Measurements from ENCODE around the gene CDK1. TPM values are rescaled to one million over a fixed set of nuclear protein-coding genes. Genes with fewer than 3 reads are reported as not detected.

The CDK1 gene
- total RNA-seq, 1 donor = 5.8 TPM

GRCh38 chr10:60794953-60795352 is 16.7 kb downstream of the CDK1 start:
- TF ChIP-seq CTCF (IDR thresholded peaks at IDR 0.05; ENCODE audit: extremely low read depth, low read depth, low read length) = no peak
- Histone ChIP-seq H3K4me2 (ENCODE audit: insufficient read depth, low read length) (no peak overlapping the region), H2AFZ (ENCODE audit: low read length) (peak overlapping the region; percentile 8), H4K20me1 (ENCODE audit: insufficient read depth, low read length) (no peaks in the 10 kb centered on the region), H3K27ac (ENCODE audit: low read depth, low read length) (no peak overlapping the region), H3K27me3 (ENCODE audit: insufficient read depth, low read length) (no peaks in the 10 kb centered on the region), H3K4me3 (ENCODE audit: insufficient read depth, low read length) (no peak overlapping the region), H3K79me2 (ENCODE audit: insufficient read depth, low read length) (peaks cover 24% of the 10 kb centered on the region), H3K36me3 (ENCODE audit: insufficient read depth, low read length) (no peaks in the 10 kb centered on the region), H3K9me3 (ENCODE audit: low read depth, low read length) (no peaks in the 10 kb centered on the region), H3K4me1 (ENCODE audit: insufficient read depth, low read length) (no peaks in the 10 kb centered on the region)
- no peak for DNase-seq (ENCODE audit: insufficient read length, low spot score, missing footprints)

- no peak overlapping the region for H3K4me2 ChIP-seq (ENCODE audit: insufficient read depth, low read length)
- H4K20me1 ChIP-seq (ENCODE audit: insufficient read depth, low read length) = no peaks in the 10 kb centered on the region
- peak overlapping the region; percentile 7 for H2AFZ ChIP-seq (ENCODE audit: low read length)
- no peak for DNase-seq (ENCODE audit: insufficient read length, low spot score, missing footprints)
- H3K27ac ChIP-seq (ENCODE audit: low read depth, low read length) = no peak overlapping the region
- no peaks in the 10 kb centered on the region for H3K4me1 ChIP-seq (ENCODE audit: insufficient read depth, low read length)
- no peaks in the 10 kb centered on the region for H3K9me3 ChIP-seq (ENCODE audit: low read depth, low read length)
- no peaks in the 10 kb centered on the region for H3K27me3 ChIP-seq (ENCODE audit: insufficient read depth, low read length)
- no peak overlapping the region for H3K4me3 ChIP-seq (ENCODE audit: insufficient read depth, low read length)
- H3K79me2 ChIP-seq (ENCODE audit: insufficient read depth, low read length) = peaks cover 17% of the 10 kb centered on the region
- TF ChIP-seq CTCF (IDR thresholded peaks at IDR 0.05; ENCODE audit: extremely low read depth, low read depth, low read length) = no peak
- no peaks in the 10 kb centered on the region for H3K36me3 ChIP-seq (ENCODE audit: insufficient read depth, low read length)
Observed at GRCh38 chr10:60795465-60796202, 17.4 kb downstream of the CDK1 start.

- Histone ChIP-seq H3K4me3 (ENCODE audit: insufficient read depth, low read length) (no peak overlapping the region), H2AFZ (ENCODE audit: low read length) (no peak overlapping the region), H3K4me1 (ENCODE audit: insufficient read depth, low read length) (no peaks in the 10 kb centered on the region), H3K4me2 (ENCODE audit: insufficient read depth, low read length) (no peak overlapping the region), H3K27me3 (ENCODE audit: insufficient read depth, low read length) (no peaks in the 10 kb centered on the region), H4K20me1 (ENCODE audit: insufficient read depth, low read length) (no peaks in the 10 kb centered on the region), H3K36me3 (ENCODE audit: insufficient read depth, low read length) (no peaks in the 10 kb centered on the region), H3K9me3 (ENCODE audit: low read depth, low read length) (no peaks in the 10 kb centered on the region), H3K27ac (ENCODE audit: low read depth, low read length) (no peak overlapping the region), H3K79me2 (ENCODE audit: insufficient read depth, low read length) (peaks cover 10% of the 10 kb centered on the region)
- no peak for DNase-seq (ENCODE audit: insufficient read length, low spot score, missing footprints)
- no peak for TF ChIP-seq CTCF (IDR thresholded peaks at IDR 0.05; ENCODE audit: extremely low read depth, low read depth, low read length)
Observed at GRCh38 chr10:60796481-60796880, 18.2 kb downstream of the CDK1 start.

- DNase-seq (ENCODE audit: insufficient read length, low spot score, missing footprints) = no peak
- no peak overlapping the region for H2AFZ ChIP-seq (ENCODE audit: low read length)
- no peak overlapping the region for H3K27ac ChIP-seq (ENCODE audit: low read depth, low read length)
- TF ChIP-seq CTCF (IDR thresholded peaks at IDR 0.05; ENCODE audit: extremely low read depth, low read depth, low read length) = no peak
- H3K4me1 ChIP-seq (ENCODE audit: insufficient read depth, low read length) = no peaks in the 10 kb centered on the region
- no peak overlapping the region for H3K4me3 ChIP-seq (ENCODE audit: insufficient read depth, low read length)
- no peak overlapping the region for H3K4me2 ChIP-seq (ENCODE audit: insufficient read depth, low read length)
- no peaks in the 10 kb centered on the region for H3K9me3 ChIP-seq (ENCODE audit: low read depth, low read length)
- H3K79me2 ChIP-seq (ENCODE audit: insufficient read depth, low read length) = peaks cover 8% of the 10 kb centered on the region
- H4K20me1 ChIP-seq (ENCODE audit: insufficient read depth, low read length) = no peaks in the 10 kb centered on the region
- no peaks in the 10 kb centered on the region for H3K36me3 ChIP-seq (ENCODE audit: insufficient read depth, low read length)
- H3K27me3 ChIP-seq (ENCODE audit: insufficient read depth, low read length) = no peaks in the 10 kb centered on the region
Observed at GRCh38 chr10:60797200-60797599, 18.9 kb downstream of the CDK1 start.

Data from osteoblast (primary cell).